ENCODE results near the gene FRS2. TPM values are rescaled to one million over a fixed set of nuclear protein-coding genes. Genes with fewer than 3 reads are reported as not detected.

Gene FRS2
- total RNA-seq, 4 donors from 2014 or later = 36.5 to 60.3 (median 43.8) TPM

DNA sequence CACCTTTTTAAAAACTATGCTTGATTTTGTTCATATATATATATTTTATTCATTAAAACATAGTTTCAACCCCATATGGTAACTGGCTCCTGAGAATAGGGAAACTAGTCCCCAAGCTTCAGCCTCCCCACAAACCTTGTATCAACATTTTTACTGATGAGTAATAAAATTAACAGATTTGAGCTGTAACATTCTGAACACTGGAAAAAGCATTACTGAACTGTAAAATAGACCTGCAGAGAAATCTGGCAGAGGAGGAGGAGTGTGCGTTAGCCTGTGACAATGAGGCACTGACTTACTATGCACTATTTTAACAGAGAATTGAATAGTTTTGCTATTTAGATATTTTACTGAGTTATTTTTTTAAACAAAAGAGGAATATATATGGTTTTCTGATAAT lies 43.1 kb downstream of the FRS2 start:
- no peak overlapping the region for H3K4me3 ChIP-seq
- 78% methylated on average over 1 of the region's 1 CpG for WGBS
- DNase-seq (ENCODE audit: extremely low spot score) = no peak
- intact Hi-C loops (cut with DNase I) = no loop called here
- TF ChIP-seq POLR2AphosphoS5 (IDR thresholded peaks at IDR 0.05) = no peak
- TF ChIP-seq, protein P1, sequence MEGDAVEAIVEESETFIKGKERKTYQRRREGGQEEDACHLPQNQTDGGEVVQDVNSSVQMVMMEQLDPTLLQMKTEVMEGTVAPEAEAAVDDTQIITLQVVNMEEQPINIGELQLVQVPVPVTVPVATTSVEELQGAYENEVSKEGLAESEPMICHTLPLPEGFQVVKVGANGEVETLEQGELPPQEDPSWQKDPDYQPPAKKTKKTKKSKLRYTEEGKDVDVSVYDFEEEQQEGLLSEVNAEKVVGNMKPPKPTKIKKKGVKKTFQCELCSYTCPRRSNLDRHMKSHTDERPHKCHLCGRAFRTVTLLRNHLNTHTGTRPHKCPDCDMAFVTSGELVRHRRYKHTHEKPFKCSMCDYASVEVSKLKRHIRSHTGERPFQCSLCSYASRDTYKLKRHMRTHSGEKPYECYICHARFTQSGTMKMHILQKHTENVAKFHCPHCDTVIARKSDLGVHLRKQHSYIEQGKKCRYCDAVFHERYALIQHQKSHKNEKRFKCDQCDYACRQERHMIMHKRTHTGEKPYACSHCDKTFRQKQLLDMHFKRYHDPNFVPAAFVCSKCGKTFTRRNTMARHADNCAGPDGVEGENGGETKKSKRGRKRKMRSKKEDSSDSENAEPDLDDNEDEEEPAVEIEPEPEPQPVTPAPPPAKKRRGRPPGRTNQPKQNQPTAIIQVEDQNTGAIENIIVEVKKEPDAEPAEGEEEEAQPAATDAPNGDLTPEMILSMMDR (IDR thresholded peaks at IDR 0.05) = no peak
- TF ChIP-seq POLR2A (IDR thresholded peaks at IDR 0.05; ENCODE audit: low read depth) = no peak
- no peak for TF ChIP-seq EP300 (IDR thresholded peaks at IDR 0.05)
- no peaks in the 10 kb centered on the region for H3K9me3 ChIP-seq
- peaks cover 54 to 89% (median 81%) of the 10 kb centered on the region in 4 donors for H3K4me1 ChIP-seq
- no peaks in the 10 kb centered on the region for H3K27me3 ChIP-seq
- no peak overlapping the region for H3K27ac ChIP-seq (replicated peaks in 1 of 4)
- no peaks in the 10 kb centered on the region for H3K36me3 ChIP-seq

DNA sequence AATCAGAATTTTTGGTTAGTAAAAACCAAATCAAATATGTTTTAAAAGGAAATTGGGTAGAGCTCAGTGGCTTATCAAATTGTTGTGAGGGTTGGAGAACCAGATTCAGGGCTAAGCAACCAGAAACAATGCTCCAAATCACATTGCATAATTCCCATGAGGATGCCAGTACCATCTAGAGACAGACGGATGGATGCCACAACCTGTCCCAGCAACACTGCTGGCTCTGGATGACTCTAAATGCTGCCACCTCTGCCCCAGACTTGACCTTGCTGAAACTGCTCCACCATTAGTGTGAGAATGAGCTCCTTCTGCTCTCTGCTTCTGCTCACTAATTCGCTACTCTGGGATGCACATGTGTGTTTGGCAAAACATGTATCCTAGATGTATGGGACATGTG lies 43.9 kb downstream of the FRS2 start:
- Histone ChIP-seq H3K36me3 (no peaks in the 10 kb centered on the region), H3K27me3 (no peaks in the 10 kb centered on the region), H3K4me3 (no peak overlapping the region), H3K9me3 (no peaks in the 10 kb centered on the region), H3K4me1 (peaks cover 51 to 86% (median 76%) of the 10 kb centered on the region in 4 donors), H3K27ac (replicated peaks in 1 of 4) (no peak overlapping the region)
- intact Hi-C loops (cut with DNase I) = no loop called here
- TF ChIP-seq POLR2AphosphoS5 (IDR thresholded peaks at IDR 0.05) (no peak), EP300 (IDR thresholded peaks at IDR 0.05) (no peak), POLR2A (IDR thresholded peaks at IDR 0.05; ENCODE audit: low read depth) (no peak)
- TF ChIP-seq, protein P1 (IDR thresholded peaks at IDR 0.05) = no peak
- DNase-seq (ENCODE audit: extremely low spot score) = no peak
- 96% methylated on average over 2 of the region's 2 CpGs for WGBS

DNA sequence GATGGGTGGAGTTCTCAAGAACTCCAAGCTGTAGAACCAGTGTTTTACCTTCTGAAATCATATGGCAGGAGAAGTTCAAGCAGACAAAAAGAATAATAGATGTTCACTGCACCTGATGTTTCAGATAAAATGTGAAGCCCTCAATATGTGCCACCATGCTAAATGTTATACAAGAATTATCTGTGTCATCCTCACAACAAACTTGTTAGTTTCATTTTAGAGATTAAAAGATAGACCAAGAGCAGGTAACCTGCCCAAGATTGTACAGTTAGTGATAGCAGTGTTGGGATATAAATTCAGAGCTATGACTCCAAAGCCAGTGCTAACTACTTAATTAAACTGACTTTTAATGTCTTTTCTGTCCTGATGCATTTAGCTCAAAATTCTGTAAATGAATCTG lies 44.7 kb downstream of the FRS2 start:
- H3K4me3 ChIP-seq = no peak overlapping the region
- intact Hi-C loops (cut with DNase I) = no loop called here

DNA sequence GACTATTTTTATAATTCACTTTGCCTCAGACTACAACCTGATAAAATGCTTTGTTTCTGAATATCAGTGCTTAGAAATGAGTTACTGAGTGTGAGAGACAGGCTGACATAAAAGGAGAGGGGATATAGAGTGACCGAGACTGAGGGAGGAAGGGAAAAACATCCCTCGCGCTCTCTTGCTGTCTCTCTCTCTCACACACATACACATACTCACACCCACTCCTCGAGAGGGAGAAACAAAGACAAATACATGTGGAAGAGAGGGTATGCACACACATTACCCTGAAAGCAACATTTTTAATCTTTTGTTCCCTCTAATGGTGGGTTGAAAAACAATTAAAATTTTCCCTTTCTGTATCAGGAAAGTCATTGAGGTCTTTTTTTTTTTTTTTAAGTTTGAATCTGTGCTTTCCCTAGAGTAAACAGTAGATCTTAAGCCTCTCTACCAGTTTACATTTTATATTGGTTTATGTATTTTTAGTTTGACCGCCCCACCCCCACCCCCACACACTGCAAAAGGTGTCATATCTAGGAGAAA lies 45.3 kb downstream of the FRS2 start:
- TF ChIP-seq EP300 (IDR thresholded peaks at IDR 0.05) (no peak), POLR2AphosphoS5 (IDR thresholded peaks at IDR 0.05) (no peak), POLR2A (IDR thresholded peaks at IDR 0.05; ENCODE audit: low read depth) (no peak)
- TF ChIP-seq, protein P1 (IDR thresholded peaks at IDR 0.05) = no peak
- intact Hi-C loops (cut with DNase I) = no loop called here
- Histone ChIP-seq H3K4me1 (peaks cover 50 to 78% (median 64%) of the 10 kb centered on the region in 4 donors), H3K27ac (replicated peaks in 1 of 4) (no peak overlapping the region), H3K9me3 (no peaks in the 10 kb centered on the region), H3K27me3 (no peaks in the 10 kb centered on the region), H3K4me3 (peak overlapping the region in 1 of 4 donors; percentile 1), H3K36me3 (no peaks in the 10 kb centered on the region)
- 27% methylated on average over 5 of the region's 5 CpGs for WGBS
- DNase-seq (ENCODE audit: extremely low spot score) = no peak

More for the DNA sequence above, 44.7 kb downstream of the FRS2 start:
- Histone ChIP-seq H3K27ac (replicated peaks in 1 of 4) (no peak overlapping the region), H3K4me1 (peaks cover 50 to 82% (median 69%) of the 10 kb centered on the region in 4 donors), H3K9me3 (no peaks in the 10 kb centered on the region), H3K27me3 (no peaks in the 10 kb centered on the region), H3K36me3 (no peaks in the 10 kb centered on the region)
- TF ChIP-seq POLR2AphosphoS5 (IDR thresholded peaks at IDR 0.05) = no peak
- TF ChIP-seq POLR2A (IDR thresholded peaks at IDR 0.05; ENCODE audit: low read depth) = no peak
- TF ChIP-seq EP300 (IDR thresholded peaks at IDR 0.05) = no peak
- TF ChIP-seq, protein P1 (IDR thresholded peaks at IDR 0.05) = no peak
- no peak for DNase-seq (ENCODE audit: extremely low spot score)

DNA sequence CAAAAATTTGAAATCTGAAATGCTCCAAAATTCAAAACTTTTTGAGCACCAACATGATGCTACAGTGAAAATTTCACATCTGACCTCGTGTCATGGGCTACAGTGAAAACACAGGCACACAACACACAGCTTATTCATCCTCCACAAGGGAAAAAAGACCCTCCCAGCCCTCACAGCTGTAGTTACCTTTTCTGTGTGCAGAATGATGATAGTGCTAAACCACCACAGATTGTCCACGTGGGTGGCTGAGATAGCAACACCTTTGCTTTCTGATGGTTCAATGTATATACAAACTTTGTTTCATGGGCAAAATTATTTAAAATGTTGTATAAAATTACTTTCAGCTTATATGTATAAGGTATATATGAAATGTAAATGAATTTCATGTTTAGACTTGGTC lies 46.8 kb downstream of the FRS2 start:
- no peak overlapping the region for H3K4me3 ChIP-seq
- WGBS = 90% methylated on average over 2 of the region's 2 CpGs
- TF ChIP-seq, protein P1 (IDR thresholded peaks at IDR 0.05) = no peak
- no peak for TF ChIP-seq EP300 (IDR thresholded peaks at IDR 0.05)
- no peak for TF ChIP-seq POLR2AphosphoS5 (IDR thresholded peaks at IDR 0.05)
- no peak for TF ChIP-seq POLR2A (IDR thresholded peaks at IDR 0.05; ENCODE audit: low read depth)
- H3K9me3 ChIP-seq = no peaks in the 10 kb centered on the region
- peaks cover 38 to 64% (median 52%) of the 10 kb centered on the region in 4 donors for H3K4me1 ChIP-seq
- no peaks in the 10 kb centered on the region for H3K36me3 ChIP-seq
- DNase-seq (ENCODE audit: extremely low spot score) = no peak
- H3K27ac ChIP-seq (replicated peaks in 1 of 4) = no peak overlapping the region
- intact Hi-C loops (cut with DNase I) = no loop called here
- H3K27me3 ChIP-seq = no peaks in the 10 kb centered on the region
